Type B pancreatic cell (in vitro differentiated cells): ENCODE measurements around the gene APCS. TPM values are rescaled to one million over a fixed set of nuclear protein-coding genes. Genes with fewer than 3 reads are reported as not detected.

Source experiments
- DNase-seq: peaks from one replicate; pipeline ENCODE4 v3.0.0; 2021; ENCODE audit warnings: mixed read lengths; ENCODE audit not compliant: unreplicated experiment; ENCODE audit errors: extremely low spot score
- H3K27ac Mint-ChIP-seq: 2 replicates; pipeline ENCODE4 v1.8.0; 2021; ENCODE audit warnings: mild to moderate bottlenecking, mixed read lengths
- H3K27me3 Mint-ChIP-seq: 2 replicates; pipeline ENCODE4 v1.8.0; 2021; ENCODE audit warnings: mixed read lengths
- H3K36me3 Mint-ChIP-seq: 2 replicates; pipeline ENCODE4 v1.8.0; 2021; ENCODE audit warnings: mixed read lengths
- H3K4me1 Mint-ChIP-seq: one replicate; pipeline ENCODE4 v1.8.0; 2021; ENCODE audit warnings: mixed read lengths; ENCODE audit not compliant: unreplicated experiment
- H3K4me3 Mint-ChIP-seq: 2 replicates; pipeline ENCODE4 v1.8.0; 2021; ENCODE audit warnings: mild to moderate bottlenecking, mixed read lengths
- H3K9me3 Mint-ChIP-seq: 2 replicates; pipeline ENCODE4 v1.8.0; 2021; ENCODE audit warnings: mixed read lengths
- total RNA-seq: library from RNA; stranded (reverse); gene quantifications from 2 replicates; pipeline ENCODE4 v1.2.1, GENCODE V29; 2021; ENCODE audit warnings: low replicate concordance
- TF ChIP-seq, protein P1 (sequence below): fragments of 200-600 bp; sonication (generic); conservative IDR thresholded peaks from 2 replicates; pipeline ENCODE4 v1.5.0; 2021; ENCODE audit warnings: antibody characterized with exemption, mild to moderate bottlenecking

The APCS gene
- total RNA-seq, 1 donor from 2014 or later, result not detected

DNA sequence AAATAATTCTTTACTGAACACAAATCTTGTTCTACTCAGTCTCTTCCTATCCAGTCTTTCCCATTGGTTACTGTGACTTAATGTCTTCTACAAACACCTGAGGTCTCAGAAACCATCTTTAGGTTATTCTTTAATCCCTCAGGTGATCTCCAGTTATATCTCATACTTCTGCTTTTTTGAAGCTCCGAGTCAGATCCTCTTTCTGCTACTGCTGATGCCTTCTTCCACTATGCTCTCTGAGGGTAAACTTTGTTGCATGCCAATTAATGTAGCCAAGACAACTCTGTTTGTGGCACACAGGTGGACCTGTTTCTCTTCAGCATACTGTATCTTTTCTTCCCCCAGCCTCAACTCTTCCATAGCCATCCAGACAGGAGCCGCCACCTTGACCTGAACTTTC is 3.1 kb upstream of the APCS start:
- DNase-seq, result no peak
- H3K4me3 Mint-ChIP-seq, result no peak overlapping the region
- H3K27me3 Mint-ChIP-seq, result no peaks in the 10 kb centered on the region
- H3K9me3 Mint-ChIP-seq, result no peaks in the 10 kb centered on the region
- H3K36me3 Mint-ChIP-seq, result no peaks in the 10 kb centered on the region
- no peak overlapping the region for H3K27ac Mint-ChIP-seq
- no peaks in the 10 kb centered on the region for H3K4me1 Mint-ChIP-seq
- TF ChIP-seq, protein P1, sequence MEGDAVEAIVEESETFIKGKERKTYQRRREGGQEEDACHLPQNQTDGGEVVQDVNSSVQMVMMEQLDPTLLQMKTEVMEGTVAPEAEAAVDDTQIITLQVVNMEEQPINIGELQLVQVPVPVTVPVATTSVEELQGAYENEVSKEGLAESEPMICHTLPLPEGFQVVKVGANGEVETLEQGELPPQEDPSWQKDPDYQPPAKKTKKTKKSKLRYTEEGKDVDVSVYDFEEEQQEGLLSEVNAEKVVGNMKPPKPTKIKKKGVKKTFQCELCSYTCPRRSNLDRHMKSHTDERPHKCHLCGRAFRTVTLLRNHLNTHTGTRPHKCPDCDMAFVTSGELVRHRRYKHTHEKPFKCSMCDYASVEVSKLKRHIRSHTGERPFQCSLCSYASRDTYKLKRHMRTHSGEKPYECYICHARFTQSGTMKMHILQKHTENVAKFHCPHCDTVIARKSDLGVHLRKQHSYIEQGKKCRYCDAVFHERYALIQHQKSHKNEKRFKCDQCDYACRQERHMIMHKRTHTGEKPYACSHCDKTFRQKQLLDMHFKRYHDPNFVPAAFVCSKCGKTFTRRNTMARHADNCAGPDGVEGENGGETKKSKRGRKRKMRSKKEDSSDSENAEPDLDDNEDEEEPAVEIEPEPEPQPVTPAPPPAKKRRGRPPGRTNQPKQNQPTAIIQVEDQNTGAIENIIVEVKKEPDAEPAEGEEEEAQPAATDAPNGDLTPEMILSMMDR, result no peak

GRCh38 chr1:159591981-159592380 is 4.4 kb downstream of the APCS start:
- TF ChIP-seq, protein P1, result no peak
- no peaks in the 10 kb centered on the region for H3K9me3 Mint-ChIP-seq
- H3K4me1 Mint-ChIP-seq, result no peaks in the 10 kb centered on the region
- H3K4me3 Mint-ChIP-seq, result no peak overlapping the region
- no peak for DNase-seq
- H3K27ac Mint-ChIP-seq, result no peak overlapping the region
- H3K27me3 Mint-ChIP-seq, result no peaks in the 10 kb centered on the region
- H3K36me3 Mint-ChIP-seq, result no peaks in the 10 kb centered on the region

DNA sequence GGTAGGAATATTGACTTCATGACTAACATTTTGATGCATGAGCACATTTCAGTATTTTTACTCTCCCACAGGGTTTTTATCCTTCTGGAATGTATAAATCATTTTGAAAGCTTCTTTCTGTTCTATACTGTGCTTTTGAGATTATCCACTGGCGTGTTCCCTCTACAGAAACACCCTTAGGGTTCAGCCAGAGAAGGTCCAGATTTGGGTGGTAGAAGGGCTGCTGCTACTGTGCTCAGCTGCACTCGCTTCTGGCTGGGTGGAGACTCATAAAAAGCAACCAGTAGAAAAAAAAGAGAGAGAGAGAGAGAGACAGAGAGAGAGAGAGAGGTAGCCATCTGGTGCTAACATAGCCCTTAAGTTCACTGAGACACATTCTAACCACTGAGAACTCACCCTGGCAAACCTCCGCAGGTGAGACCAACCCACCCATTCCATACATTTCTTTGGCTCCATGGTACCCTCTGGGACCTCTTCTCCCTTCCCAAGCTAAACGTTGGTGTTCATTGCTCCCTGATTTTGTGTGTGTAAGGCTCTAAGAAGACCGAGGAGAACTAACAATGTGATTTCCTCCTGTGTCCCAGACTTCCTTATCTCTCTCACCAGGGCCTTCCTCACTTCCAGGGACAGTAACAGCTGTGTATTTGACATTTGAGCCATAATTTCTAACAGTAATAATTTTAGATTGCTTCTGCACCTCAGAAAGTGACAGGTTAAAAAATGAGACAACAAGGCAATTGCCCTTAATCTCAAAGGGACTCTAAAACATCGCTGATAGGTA is 7.2 kb downstream of the APCS start:
- no peak for DNase-seq
- H3K4me1 Mint-ChIP-seq, result no peaks in the 10 kb centered on the region
- H3K27me3 Mint-ChIP-seq, result no peaks in the 10 kb centered on the region
- TF ChIP-seq, protein P1, result no peak
- no peak overlapping the region for H3K27ac Mint-ChIP-seq
- H3K36me3 Mint-ChIP-seq, result no peaks in the 10 kb centered on the region
- H3K9me3 Mint-ChIP-seq, result no peaks in the 10 kb centered on the region
- no peak overlapping the region for H3K4me3 Mint-ChIP-seq

DNA sequence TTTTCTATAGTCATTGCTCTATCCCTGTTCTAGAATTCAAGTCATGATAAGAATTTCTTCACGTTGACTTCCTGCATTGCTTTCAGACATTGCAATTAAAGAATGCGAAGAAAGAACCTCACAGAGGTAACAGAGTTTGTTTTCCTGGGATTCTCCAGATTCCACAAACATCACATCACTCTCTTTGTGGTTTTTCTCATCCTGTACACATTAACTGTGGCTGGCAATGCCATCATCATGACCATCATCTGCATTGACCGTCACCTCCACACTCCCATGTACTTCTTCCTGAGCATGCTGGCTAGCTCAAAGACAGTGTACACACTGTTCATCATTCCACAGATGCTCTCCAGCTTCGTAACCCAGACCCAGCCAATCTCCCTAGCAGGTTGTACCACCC is 10.6 kb downstream of the APCS start:
- H3K27ac Mint-ChIP-seq, result no peak overlapping the region
- TF ChIP-seq, protein P1, result no peak
- no peaks in the 10 kb centered on the region for H3K4me1 Mint-ChIP-seq
- H3K36me3 Mint-ChIP-seq, result no peaks in the 10 kb centered on the region
- H3K9me3 Mint-ChIP-seq, result peaks cover 11% of the 10 kb centered on the region
- H3K4me3 Mint-ChIP-seq, result no peak overlapping the region
- H3K27me3 Mint-ChIP-seq, result no peaks in the 10 kb centered on the region
- DNase-seq, result no peak

GRCh38 chr1:159600894-159601293 is 13.3 kb downstream of the APCS start:
- H3K4me1 Mint-ChIP-seq, result no peaks in the 10 kb centered on the region
- no peaks in the 10 kb centered on the region for H3K36me3 Mint-ChIP-seq
- no peaks in the 10 kb centered on the region for H3K27me3 Mint-ChIP-seq
- DNase-seq, result no peak
- TF ChIP-seq, protein P1, result no peak
- no peak overlapping the region for H3K4me3 Mint-ChIP-seq
- H3K27ac Mint-ChIP-seq, result no peak overlapping the region
- peaks cover 12% of the 10 kb centered on the region for H3K9me3 Mint-ChIP-seq
